Activated CD8-positive, alpha-beta T cell treated with anti-CD3 and anti-CD28 coated beads for 36 hours (primary cell): ENCODE results near the gene GALR2. TPM values are rescaled to one million over a fixed set of nuclear protein-coding genes. Genes with fewer than 3 reads are reported as not detected.

Source experiments
- ATAC-seq: fragments of 200-7000 bp; cut with Tn5 transposase; one replicate; pipeline ENCODE4 v1.10.0; 2021; ENCODE audit warnings: mild to moderate bottlenecking, moderate library complexity
- CTCF ChIA-PET: fragments of 350-600 bp; sonication (Branson Sonifier 250); formaldehyde crosslinking; loops from one replicate; lab custom pipeline; 2021; ENCODE audit warnings: antibody characterized with exemption; lab: Charles Lee
- POLR2A ChIA-PET: fragments of 350-600 bp; sonication (Branson Sonifier 250); formaldehyde crosslinking; loops from one replicate; lab custom pipeline; 2021; ENCODE audit warnings: antibody characterized with exemption; lab: Charles Lee
- DNase-seq: peaks from one replicate; pipeline ENCODE4 v3.0.0-alpha.2; 2020
- H3K27ac Mint-ChIP-seq: one replicate; pipeline ENCODE4 v1.8.0; 2021; ENCODE audit warnings: mild to moderate bottlenecking, mixed read lengths
- H3K27me3 Mint-ChIP-seq: one replicate; pipeline ENCODE4 v1.8.0; 2021; ENCODE audit warnings: mixed read lengths
- H3K36me3 Mint-ChIP-seq: one replicate; pipeline ENCODE4 v1.8.0; 2021; ENCODE audit warnings: low read depth, mixed read lengths
- H3K4me1 Mint-ChIP-seq: one replicate; pipeline ENCODE4 v1.8.0; 2021; ENCODE audit warnings: low read depth, mixed read lengths
- H3K4me3 Mint-ChIP-seq: one replicate; pipeline ENCODE4 v1.8.0; 2021; ENCODE audit warnings: mild to moderate bottlenecking, moderate library complexity, mixed read lengths
- H3K9me3 Mint-ChIP-seq: one replicate; pipeline ENCODE4 v1.8.0; 2021; ENCODE audit warnings: mixed read lengths
- intact Hi-C: fragments of 100-400 bp; cut with micrococcal nuclease; formaldehyde crosslinking; loops from one replicate; pipeline ENCODE4 v1.10.0; 2022
- total RNA-seq, 2 experiments: library from RNA; stranded (reverse); gene quantifications; one replicate each; pipeline ENCODE4 v1.2.3, GENCODE V29; 2021
- TF ChIP-seq, protein P1 (sequence below): fragments of 200-600 bp; IDR thresholded peaks from one replicate; pipeline ENCODE4 v1.8.0; 2022; ENCODE audit warnings: antibody characterized with exemption, mild to moderate bottlenecking

The GALR2 gene
- total RNA-seq, 2 experiments from 2014 or later, result 1.6 to 2.1 TPM

DNA sequence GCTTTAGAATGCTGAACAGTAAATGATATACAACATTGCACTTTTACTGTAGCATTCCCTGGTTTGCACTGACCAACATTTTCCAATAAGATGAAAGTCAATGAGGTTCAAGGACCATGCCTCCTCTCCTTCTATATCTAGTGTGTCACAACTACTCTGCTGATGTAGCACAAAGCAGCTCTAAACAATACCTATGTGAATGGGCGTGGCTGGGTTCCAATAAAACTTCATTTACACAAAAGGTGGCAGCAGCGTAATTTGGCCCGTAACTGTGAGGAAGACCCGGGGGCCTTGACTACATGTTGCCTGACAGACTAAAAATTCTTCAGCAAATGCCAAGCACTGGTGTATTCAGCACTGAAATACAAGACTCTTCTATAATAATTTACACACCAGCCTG, 8.8 kb upstream of the GALR2 start:
- Mint-ChIP-seq H3K27me3 (no peaks in the 10 kb centered on the region), H3K9me3 (no peaks in the 10 kb centered on the region), H3K4me1 (peaks cover 32% of the 10 kb centered on the region), H3K36me3 (peaks cover 54% of the 10 kb centered on the region), H3K27ac (peak overlapping the region; percentile 66), H3K4me3 (no peak overlapping the region)
- ChIA-PET POLR2A (interaction anchor here (1.8 to 2.6 kb wide), 2 partner anchors 9 to 52 kb away, joined by 4 to 16 read pairs; no protein-coding TSS in a partner anchor), CTCF (interaction anchor here (1.0 to 1.8 kb wide), 3 partner anchors 12 to 60 kb away, joined by 3 to 4 read pairs (median 4); no protein-coding TSS in a partner anchor)
- TF ChIP-seq, protein P1, sequence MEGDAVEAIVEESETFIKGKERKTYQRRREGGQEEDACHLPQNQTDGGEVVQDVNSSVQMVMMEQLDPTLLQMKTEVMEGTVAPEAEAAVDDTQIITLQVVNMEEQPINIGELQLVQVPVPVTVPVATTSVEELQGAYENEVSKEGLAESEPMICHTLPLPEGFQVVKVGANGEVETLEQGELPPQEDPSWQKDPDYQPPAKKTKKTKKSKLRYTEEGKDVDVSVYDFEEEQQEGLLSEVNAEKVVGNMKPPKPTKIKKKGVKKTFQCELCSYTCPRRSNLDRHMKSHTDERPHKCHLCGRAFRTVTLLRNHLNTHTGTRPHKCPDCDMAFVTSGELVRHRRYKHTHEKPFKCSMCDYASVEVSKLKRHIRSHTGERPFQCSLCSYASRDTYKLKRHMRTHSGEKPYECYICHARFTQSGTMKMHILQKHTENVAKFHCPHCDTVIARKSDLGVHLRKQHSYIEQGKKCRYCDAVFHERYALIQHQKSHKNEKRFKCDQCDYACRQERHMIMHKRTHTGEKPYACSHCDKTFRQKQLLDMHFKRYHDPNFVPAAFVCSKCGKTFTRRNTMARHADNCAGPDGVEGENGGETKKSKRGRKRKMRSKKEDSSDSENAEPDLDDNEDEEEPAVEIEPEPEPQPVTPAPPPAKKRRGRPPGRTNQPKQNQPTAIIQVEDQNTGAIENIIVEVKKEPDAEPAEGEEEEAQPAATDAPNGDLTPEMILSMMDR, result no peak
- DNase-seq, result no peak
- intact Hi-C loops, result no loop called here
- ATAC-seq, result no peak

DNA sequence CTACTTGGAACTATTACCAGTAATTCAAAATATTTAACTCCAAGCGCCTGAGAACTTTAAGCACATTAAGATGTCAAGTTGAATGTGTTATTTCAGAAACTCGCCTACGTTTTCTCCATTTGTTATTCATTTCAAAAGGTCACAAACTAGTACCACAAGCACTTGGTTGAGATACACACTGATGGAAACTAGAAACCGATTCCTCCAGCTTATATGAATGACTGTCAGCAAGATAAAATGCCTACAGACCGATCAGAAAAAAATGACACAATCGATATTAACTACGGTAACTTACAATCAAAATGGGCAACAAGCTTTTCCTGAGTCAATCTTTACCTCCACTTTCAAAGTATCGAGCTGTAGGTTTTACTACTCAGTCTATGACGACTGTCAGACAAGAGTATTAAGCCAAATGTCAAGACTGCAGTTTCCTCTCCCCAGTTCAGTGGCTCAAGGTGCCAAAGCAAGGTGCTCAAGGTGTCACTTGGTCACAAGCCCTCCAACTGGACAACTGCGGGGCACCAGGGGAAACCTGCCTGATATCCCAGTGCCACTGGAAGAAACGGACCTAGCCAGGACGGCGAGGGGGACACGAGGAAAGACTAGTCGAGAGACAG, 2.9 kb upstream of the GALR2 start:
- peak overlapping the region; percentile 99 for H3K27ac Mint-ChIP-seq
- H3K9me3 Mint-ChIP-seq, result no peaks in the 10 kb centered on the region
- POLR2A ChIA-PET, result interaction anchor here (0.8 to 2.1 kb wide), 14 partner anchors 8 to 428 kb away, joined by 3 to 10 read pairs (median 3); partner anchors contain the start of gene EXOC7
- peaks cover 20% of the 10 kb centered on the region for H3K36me3 Mint-ChIP-seq
- H3K27me3 Mint-ChIP-seq, result peaks cover 24% of the 10 kb centered on the region
- peak overlapping the region; percentile 92 for H3K4me3 Mint-ChIP-seq
- intact Hi-C loops, result no loop called here
- peaks cover 39% of the 10 kb centered on the region for H3K4me1 Mint-ChIP-seq
- DNase-seq, result peak; percentile 44
- ATAC-seq, result peak; percentile 67
- CTCF ChIA-PET, result interaction anchor here (0.9 to 1.4 kb wide), 4 partner anchors 38 to 197 kb away, joined by 3 to 10 read pairs (median 4); no protein-coding TSS in a partner anchor
- TF ChIP-seq, protein P1, result no peak

DNA sequence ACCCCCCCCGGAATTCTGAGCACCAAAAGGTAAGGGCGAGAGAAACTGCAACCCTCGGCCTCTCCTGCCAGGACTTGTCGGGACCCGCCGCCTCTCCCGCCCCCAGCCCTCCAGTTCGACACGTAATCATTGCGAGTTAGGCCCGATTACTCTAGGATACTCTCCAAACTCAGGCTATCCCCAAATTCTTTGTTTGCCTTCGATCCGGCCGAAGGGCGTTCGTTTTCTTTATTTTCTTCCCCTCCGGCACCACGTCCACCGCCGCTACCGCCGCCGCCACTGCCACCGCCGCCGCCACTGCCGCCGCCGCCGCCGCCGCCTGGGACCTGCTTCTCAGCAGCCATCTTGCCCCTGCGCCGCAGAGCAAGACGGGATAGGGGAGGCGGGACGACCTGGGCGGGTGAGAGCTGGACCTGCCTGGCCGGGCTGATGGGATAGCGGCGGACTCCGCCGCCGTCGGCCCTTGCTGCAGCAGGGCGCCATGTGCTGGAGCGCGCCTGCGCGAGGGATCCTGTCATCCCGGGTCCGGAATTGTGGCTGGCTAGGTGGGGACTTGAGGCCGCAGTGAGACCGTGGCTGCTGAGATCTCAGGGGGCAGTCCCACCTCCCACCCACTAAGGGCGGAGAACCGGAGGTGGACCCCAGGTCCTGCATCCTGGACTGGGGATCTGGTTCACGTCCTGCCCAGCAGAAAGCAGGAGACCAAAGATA, 2.3 kb upstream of the GALR2 start, which contains the start of gene SRP68:
Gene SRP68 (minus strand): TSS at position 370 of the 711 bp plus-strand sequence. CDS start 26 bp downstream, at position 344.
- Mint-ChIP-seq H3K27me3 (peaks cover 30% of the 10 kb centered on the region), H3K4me1 (peaks cover 42% of the 10 kb centered on the region), H3K9me3 (no peaks in the 10 kb centered on the region), H3K36me3 (peaks cover 15% of the 10 kb centered on the region), H3K27ac (peak within 1 kb of the TSS; percentile 99), H3K4me3 (peak within 1 kb of the TSS; percentile 92)
- intact Hi-C loops, result no loop called here
- TF ChIP-seq, protein P1, result no peak
- peak; percentile 86 for DNase-seq
- POLR2A ChIA-PET, result interaction anchor here (0.8 to 2.1 kb wide), 12 partner anchors 8 to 428 kb away, joined by 3 to 10 read pairs (median 4); partner anchors contain the start of gene EXOC7
- peak; percentile 82 for ATAC-seq
- CTCF ChIA-PET, result interaction anchor here (1.3 to 1.4 kb wide), 2 partner anchors 58 to 84 kb away, joined by 3 to 10 read pairs; no protein-coding TSS in a partner anchor

DNA sequence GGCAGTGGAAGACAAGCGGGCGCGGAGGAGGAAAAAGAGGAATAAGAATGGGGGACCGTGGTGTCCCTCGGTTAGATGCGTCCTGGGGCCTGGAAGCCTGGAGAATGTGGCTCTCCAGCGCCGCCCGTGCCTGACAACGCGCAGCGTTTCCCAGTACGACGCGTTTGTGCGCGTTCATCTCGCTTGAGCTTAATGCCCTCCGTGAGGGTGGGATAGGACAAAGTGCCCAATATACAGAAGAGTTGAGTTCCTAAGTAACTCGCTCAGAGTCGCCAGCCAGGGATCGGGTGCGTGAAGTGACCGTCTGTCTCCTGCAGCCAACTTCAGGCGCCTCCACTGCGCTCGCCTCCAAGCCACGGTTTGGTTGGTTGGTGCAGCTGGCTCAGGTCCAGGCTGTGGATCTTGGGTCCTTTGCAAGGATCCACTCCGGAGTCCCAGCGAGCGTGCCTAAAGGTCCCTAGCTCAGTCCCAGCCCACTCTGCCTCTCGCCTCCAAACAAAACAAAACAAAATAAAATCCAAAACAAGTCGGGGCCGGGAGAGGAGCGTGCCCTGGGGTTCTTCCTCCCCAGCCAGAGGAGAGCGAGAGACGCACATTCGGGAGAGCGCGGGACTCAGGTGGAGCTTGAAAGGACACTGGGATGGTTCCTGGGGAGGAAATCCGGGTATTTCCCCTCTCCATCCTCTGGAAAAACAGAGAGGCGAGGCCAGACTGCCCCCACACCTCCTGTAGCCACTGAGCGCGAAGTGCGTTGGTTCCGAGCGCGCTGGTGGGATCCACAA, 974 bp downstream of the GALR2 start:
- TF ChIP-seq, protein P1, result no peak
- H3K4me3 Mint-ChIP-seq, result peak overlapping the region; percentile 19
- H3K4me1 Mint-ChIP-seq, result peaks cover 46% of the 10 kb centered on the region
- no peak overlapping the region for H3K27ac Mint-ChIP-seq
- no peaks in the 10 kb centered on the region for H3K9me3 Mint-ChIP-seq
- intact Hi-C loops, result no loop called here
- POLR2A ChIA-PET, result interaction anchor here (0.8 to 2.3 kb wide), 10 partner anchors 11 to 278 kb away, joined by 3 to 6 read pairs (median 4); no protein-coding TSS in a partner anchor
- CTCF ChIA-PET, result interaction anchor here (0.7 to 1.6 kb wide), 3 partner anchors 28 to 204 kb away, joined by 3 to 4 read pairs (median 3); partner anchors contain the start of gene EXOC7
- DNase-seq (peak; percentile 28), ATAC-seq (no peak)
- H3K27me3 Mint-ChIP-seq, result peaks cover 47% of the 10 kb centered on the region
- H3K36me3 Mint-ChIP-seq, result peaks cover 1% of the 10 kb centered on the region
